Measurements from ENCODE around the gene TRERF1. TPM values are rescaled to one million over a fixed set of nuclear protein-coding genes. Genes with fewer than 3 reads are reported as not detected.

TRERF1 gene
- total and polyA plus RNA-seq, 2 experiments from 2014 or later, result 11.2 to 20.6 TPM

GRCh38 chr6:42255050-42255449 lies 196.7 kb downstream of the TRERF1 start:
- Mint-ChIP-seq H3K4me1 (peaks cover 36% of the 10 kb centered on the region), H3K4me3 (no peak overlapping the region), H3K9me3 (no peaks in the 10 kb centered on the region), H3K27ac (no peak overlapping the region), H3K36me3 (ENCODE audit: low read depth) (peaks cover 66% of the 10 kb centered on the region), H3K27me3 (ENCODE audit: insufficient read depth, low read depth, poor library complexity) (peaks cover 9% of the 10 kb centered on the region)
- no peaks in the 10 kb centered on the region for H3K27me3 ChIP-seq (ENCODE audit: insufficient read depth)
- H3K4me3 ChIP-seq, result no peak overlapping the region
- H2AFZ ChIP-seq, result no peak overlapping the region
- DNase-seq (ENCODE audit: low spot score) (no peak), ATAC-seq (no peak)
- no peaks in the 10 kb centered on the region for H3K79me2 ChIP-seq (replicated peaks; ENCODE audit: insufficient read depth)
- peaks cover 30% of the 10 kb centered on the region for H3K36me3 ChIP-seq (ENCODE audit: insufficient read depth)
- peaks cover 9% of the 10 kb centered on the region; the same call in 1 of the 2 replicates for H3F3A ChIP-seq (replicated peaks; ENCODE audit: low read depth)
- peaks cover 7% of the 10 kb centered on the region; the same call in 1 of the 2 replicates for H3K9me2 ChIP-seq (ENCODE audit: insufficient read depth)
- TF ChIP-seq CREB1 (CRISPR knock-in tag; IDR thresholded peaks at IDR 0.05; ENCODE audit: low read depth), result no peak
- no peak for TF ChIP-seq CTCF (conservative IDR thresholded peaks at IDR 0.05; ENCODE audit: low read depth in 2 of 2)
- TF ChIP-seq, protein P1, sequence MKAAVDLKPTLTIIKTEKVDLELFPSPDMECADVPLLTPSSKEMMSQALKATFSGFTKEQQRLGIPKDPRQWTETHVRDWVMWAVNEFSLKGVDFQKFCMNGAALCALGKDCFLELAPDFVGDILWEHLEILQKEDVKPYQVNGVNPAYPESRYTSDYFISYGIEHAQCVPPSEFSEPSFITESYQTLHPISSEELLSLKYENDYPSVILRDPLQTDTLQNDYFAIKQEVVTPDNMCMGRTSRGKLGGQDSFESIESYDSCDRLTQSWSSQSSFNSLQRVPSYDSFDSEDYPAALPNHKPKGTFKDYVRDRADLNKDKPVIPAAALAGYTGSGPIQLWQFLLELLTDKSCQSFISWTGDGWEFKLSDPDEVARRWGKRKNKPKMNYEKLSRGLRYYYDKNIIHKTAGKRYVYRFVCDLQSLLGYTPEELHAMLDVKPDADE (IDR thresholded peaks at IDR 0.05), result no peak
- no peak for TF ChIP-seq ZNF331 (CRISPR knock-in tag; IDR thresholded peaks at IDR 0.05; ENCODE audit: low read depth)
- TF ChIP-seq NANOG (IDR thresholded peaks at IDR 0.05; ENCODE audit: borderline replicate concordance), result no peak
- no peak overlapping the region for H3K27ac ChIP-seq (ENCODE audit: low read depth)
- peaks cover 29% of the 10 kb centered on the region for H3K4me1 ChIP-seq (ENCODE audit: insufficient read depth)
- H4K20me1 ChIP-seq (replicated peaks; ENCODE audit: insufficient read depth), result 0 out of 2 replicates have a peak, but pooled peaks cover 8% of the 10 kb centered on the region
- H3K4me2 ChIP-seq, result no peak overlapping the region

DNA sequence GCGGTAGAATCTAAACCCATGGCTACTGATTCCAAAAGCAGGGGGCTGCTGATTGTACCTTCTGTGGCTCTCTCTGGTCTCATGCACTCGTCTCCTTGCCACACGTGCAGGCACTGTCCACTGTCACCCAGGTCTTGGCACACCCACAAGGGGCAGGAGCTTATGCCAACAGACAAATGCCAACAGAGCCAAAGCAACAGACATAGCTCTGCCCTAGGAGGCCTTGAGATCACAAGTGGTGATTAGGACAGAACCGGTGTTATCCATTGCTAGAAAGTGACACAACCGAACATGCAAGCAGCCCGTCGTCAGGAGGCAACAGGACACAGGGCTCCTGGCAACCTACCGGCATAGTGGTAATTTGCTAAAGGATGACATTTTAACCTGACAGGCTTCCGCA lies 197.2 kb downstream of the TRERF1 start:
- Histone ChIP-seq H3K27ac (ENCODE audit: low read depth) (no peak overlapping the region), H3K27me3 (ENCODE audit: insufficient read depth) (no peaks in the 10 kb centered on the region), H3K36me3 (ENCODE audit: insufficient read depth) (peaks cover 30% of the 10 kb centered on the region), H3F3A (replicated peaks; ENCODE audit: low read depth) (peaks cover 9% of the 10 kb centered on the region; the same call in 1 of the 2 replicates), H3K79me2 (replicated peaks; ENCODE audit: insufficient read depth) (no peaks in the 10 kb centered on the region), H4K20me1 (replicated peaks; ENCODE audit: insufficient read depth) (0 out of 2 replicates have a peak, but pooled peaks cover 8% of the 10 kb centered on the region), H3K9me2 (ENCODE audit: insufficient read depth) (peaks cover 7% of the 10 kb centered on the region; the same call in 1 of the 2 replicates), H3K4me1 (ENCODE audit: insufficient read depth) (peaks cover 26% of the 10 kb centered on the region), H2AFZ (no peak overlapping the region), H3K4me3 (no peak overlapping the region), H3K4me2 (no peak overlapping the region)
- H3K27me3 Mint-ChIP-seq (ENCODE audit: insufficient read depth, low read depth, poor library complexity), result peaks cover 9% of the 10 kb centered on the region
- no peak overlapping the region for H3K27ac Mint-ChIP-seq
- H3K4me1 Mint-ChIP-seq, result peaks cover 30% of the 10 kb centered on the region
- TF ChIP-seq POLR2AphosphoS5 (IDR thresholded peaks at IDR 0.05; ENCODE audit: low read depth), result no peak
- no peak for TF ChIP-seq JUNB (IDR thresholded peaks at IDR 0.05; ENCODE audit: unreplicated experiment)
- TF ChIP-seq ZNF462 (CRISPR knock-in tag; IDR thresholded peaks at IDR 0.05), result no peak
- TF ChIP-seq EZH2phosphoT487 (IDR thresholded peaks at IDR 0.05; ENCODE audit: unreplicated experiment), result no peak
- TF ChIP-seq NANOG (IDR thresholded peaks at IDR 0.05; ENCODE audit: borderline replicate concordance), result no peak
- peaks cover 72% of the 10 kb centered on the region for H3K36me3 Mint-ChIP-seq (ENCODE audit: low read depth)
- H3K9me3 Mint-ChIP-seq, result no peaks in the 10 kb centered on the region
- DNase-seq (ENCODE audit: low spot score) (no peak), ATAC-seq (no peak)
- no peak overlapping the region for H3K4me3 Mint-ChIP-seq

Data from GM23338 (cell line).